Muscle of leg (tissue), 11 donors: ENCODE results near the gene SLC23A3. TPM values are rescaled to one million over a fixed set of nuclear protein-coding genes. Genes with fewer than 3 reads are reported as not detected.

Experiments
- DNase-seq: peaks from one replicate; pipeline ENCODE4 v3.0.0; 2013
- H3K27ac ChIP-seq: one replicate; pipeline ENCODE4 v1.5.1; 2013; ENCODE audit warnings: mild to moderate bottlenecking, low read length, control low read depth
- H3K27me3 ChIP-seq: one replicate; pipeline ENCODE4 v1.6.1; 2013; ENCODE audit warnings: low read length; ENCODE audit not compliant: control insufficient read depth, insufficient read depth
- H3K36me3 ChIP-seq: one replicate; pipeline ENCODE4 v1.6.1; 2013; ENCODE audit warnings: low read length; ENCODE audit not compliant: control insufficient read depth, insufficient read depth
- H3K4me1 ChIP-seq: one replicate; pipeline ENCODE4 v1.6.1; 2013; ENCODE audit warnings: low read length; ENCODE audit not compliant: control insufficient read depth, insufficient read depth
- H3K4me3 ChIP-seq: one replicate; pipeline ENCODE4 v1.5.1; 2013; ENCODE audit warnings: low read length, control low read depth
- H3K9me3 ChIP-seq: replicated peaks from 2 replicates; pipeline ENCODE4 v1.6.1; 2013; ENCODE audit warnings: low read depth, low read length; ENCODE audit not compliant: control insufficient read depth
- WGBS: methylation state at CpG from one replicate; pipeline ENCODE4 v1.1.5; 2013; ENCODE audit warnings: missing lambda C conversion rate; ENCODE audit not compliant: insufficient coverage; 5-methylcytosine and 5-hydroxymethylcytosine counted together
- polyA plus RNA-seq, 8 donors: library from polyadenylated mRNA; unstranded; fragments of 120-200 nt; gene quantifications; one replicate each; pipeline versions ENCODE4 v1.2.1 to v1.2.3, GENCODE V29; 2013; ENCODE audit warnings: inconsistent platforms in 1 of 8, low replicate concordance in 1 of 8; ENCODE audit not compliant: insufficient read length in 8 of 8, insufficient read depth in 1 of 8
- total RNA-seq: library from RNA; stranded (reverse); fragments of 120-200 nt; gene quantifications from one replicate; pipeline ENCODE4 v1.2.4, GENCODE V29; 2013

Gene SLC23A3
- total and polyA plus RNA-seq, 9 donors, result 0.59 to 1.7 (median 0.98) TPM

- 58% methylated on average over 4 of the region's 8 CpGs for WGBS
- no peak for DNase-seq
- Histone ChIP-seq H3K9me3 (no peaks in the 10 kb centered on the region), H3K4me3 (no peak overlapping the region), H3K36me3 (peaks cover 49% of the 10 kb centered on the region), H3K4me1 (peaks cover 10% of the 10 kb centered on the region), H3K27ac (no peak overlapping the region), H3K27me3 (no peaks in the 10 kb centered on the region)
Observed at GRCh38 chr2:219182331-219183150, 12.7 kb upstream of the SLC23A3 start.

- Histone ChIP-seq H3K36me3 (peaks cover 49% of the 10 kb centered on the region), H3K4me1 (peaks cover 11% of the 10 kb centered on the region), H3K27ac (no peak overlapping the region), H3K4me3 (no peak overlapping the region), H3K9me3 (no peaks in the 10 kb centered on the region), H3K27me3 (no peaks in the 10 kb centered on the region)
- DNase-seq, result no peak
- whole genome bisulfite sequencing, result 100% methylated on average over 5 of the region's 6 CpGs
Observed at GRCh38 chr2:219181531-219181930, 11.7 kb upstream of the SLC23A3 start.

- Histone ChIP-seq H3K4me3 (no peak overlapping the region), H3K27ac (no peak overlapping the region), H3K36me3 (peaks cover 49% of the 10 kb centered on the region), H3K9me3 (no peaks in the 10 kb centered on the region), H3K27me3 (no peaks in the 10 kb centered on the region), H3K4me1 (peaks cover 13% of the 10 kb centered on the region)
- 94% methylated on average over 5 of the region's 5 CpGs for WGBS
- DNase-seq, result no peak
Observed at GRCh38 chr2:219180961-219181360, 11.1 kb upstream of the SLC23A3 start.

GRCh38 chr2:219179601-219180465, 10.0 kb upstream of the SLC23A3 start:
- DNase-seq, result no peak
- peaks cover 51% of the 10 kb centered on the region for H3K36me3 ChIP-seq
- H3K27me3 ChIP-seq, result no peaks in the 10 kb centered on the region
- WGBS, result 100% methylated on average over 6 of the region's 9 CpGs
- H3K4me1 ChIP-seq, result peaks cover 18% of the 10 kb centered on the region
- no peaks in the 10 kb centered on the region for H3K9me3 ChIP-seq
- no peak overlapping the region for H3K27ac ChIP-seq
- H3K4me3 ChIP-seq, result no peak overlapping the region

- Histone ChIP-seq H3K27ac (peak overlapping the region; percentile 47), H3K27me3 (no peaks in the 10 kb centered on the region), H3K4me3 (peak overlapping the region; percentile 57), H3K4me1 (peaks cover 18% of the 10 kb centered on the region), H3K9me3 (no peaks in the 10 kb centered on the region), H3K36me3 (peaks cover 58% of the 10 kb centered on the region)
- DNase-seq, result peak; percentile 57
- WGBS, result under 1% methylated on average over 32 of the region's 45 CpGs
Observed at GRCh38 chr2:219178377-219179175, 8.7 kb upstream of the SLC23A3 start.

- Histone ChIP-seq H3K4me1 (peaks cover 18% of the 10 kb centered on the region), H3K27me3 (no peaks in the 10 kb centered on the region), H3K36me3 (peaks cover 58% of the 10 kb centered on the region), H3K9me3 (no peaks in the 10 kb centered on the region), H3K27ac (peak within 1 kb of the TSS; percentile 99), H3K4me3 (peak within 1 kb of the TSS; percentile 80)
- WGBS, result under 1% methylated on average over 58 of the region's 67 CpGs
- peak; percentile 95 for DNase-seq
Observed at GRCh38 chr2:219177552-219178376, 7.9 kb upstream of the SLC23A3 start, which contains the start of gene RETREG2. TSS of gene RETREG2 (plus strand) at chr2:219178275. CDS start at chr2:219178353, 78 bp downstream.

GRCh38 chr2:219176818-219177551, 7.2 kb upstream of the SLC23A3 start, which contains the start of gene CNPPD1:
TSS of gene CNPPD1 (minus strand) at chr2:219176925. CDS start at chr2:219176828, 97 bp downstream.
- H3K36me3 ChIP-seq, result peaks cover 58% of the 10 kb centered on the region
- H3K27me3 ChIP-seq, result no peaks in the 10 kb centered on the region
- no peaks in the 10 kb centered on the region for H3K9me3 ChIP-seq
- WGBS, result 0% methylated on average over 59 of the region's 69 CpGs
- peak; percentile 94 for DNase-seq
- peak within 1 kb of the TSS; percentile 80 for H3K4me3 ChIP-seq
- peaks cover 18% of the 10 kb centered on the region for H3K4me1 ChIP-seq
- H3K27ac ChIP-seq, result peak within 1 kb of the TSS; percentile 99

GRCh38 chr2:219175928-219176817, 6.3 kb upstream of the SLC23A3 start:
- no peaks in the 10 kb centered on the region for H3K27me3 ChIP-seq
- 2% methylated on average over 33 of the region's 45 CpGs for WGBS
- H3K9me3 ChIP-seq, result no peaks in the 10 kb centered on the region
- peaks cover 58% of the 10 kb centered on the region for H3K36me3 ChIP-seq
- peaks cover 21% of the 10 kb centered on the region for H3K4me1 ChIP-seq
- peak overlapping the region; percentile 99 for H3K27ac ChIP-seq
- DNase-seq, result peak; percentile 64
- peak overlapping the region; percentile 80 for H3K4me3 ChIP-seq
